Erythroblast (primary cell): ENCODE results near the gene TFG.

Source experiments
- GATA1 ChIP-seq: IDR thresholded peaks from 2 replicates; pipeline ENCODE4 v1.6.1; 2011; ENCODE audit warnings: low read depth, mild to moderate bottlenecking, control low read depth, low read length, moderate library complexity
- POLR2A ChIP-seq: IDR thresholded peaks from 2 replicates; pipeline ENCODE4 v1.6.1; 2011; ENCODE audit warnings: mild to moderate bottlenecking, low read length

DNA sequence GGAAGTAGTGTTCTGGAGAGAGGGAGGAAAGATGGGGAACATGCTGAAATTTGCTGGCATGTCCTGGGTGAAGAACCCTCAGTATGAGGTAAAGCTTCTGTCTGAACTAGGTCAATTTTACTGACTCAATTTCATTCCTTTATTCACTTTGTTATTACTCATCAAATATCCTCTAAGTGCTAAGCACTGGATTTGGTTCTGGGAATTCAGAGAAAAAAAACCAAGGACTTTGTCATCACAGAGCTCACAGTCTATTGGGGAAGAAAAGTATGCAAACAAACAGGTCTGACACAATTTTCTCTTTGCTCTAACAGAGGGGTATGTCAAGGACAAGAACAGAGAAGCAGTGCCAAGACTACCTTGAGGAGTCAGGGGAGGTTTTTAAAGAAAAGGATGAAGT is 68.0 kb downstream of the TFG start:
- TF ChIP-seq POLR2A (no peak), GATA1 (no peak)
